Measurements from ENCODE around the gene FRMPD2. TPM values are rescaled to one million over a fixed set of nuclear protein-coding genes. Genes with fewer than 3 reads are reported as not detected.
"Not testable (repeated sequence)": the region's sequence is repeated elsewhere in the genome, so short reads cannot be mapped to it uniquely, and the experiment has no call there.

The FRMPD2 gene
- total and polyA plus RNA-seq, 2 donors (not counting 3 experiments of a cell fraction or from before 2014, with no cell fraction given): 0.42 TPM; not detected in 1

GRCh38 chr10:48224296-48224695 is 50.2 kb downstream of the FRMPD2 start:
- no peaks in the 10 kb centered on the region for H4K20me1 ChIP-seq (replicated peaks; ENCODE audit: control insufficient read depth, extremely low read depth, insufficient read depth, low read length)
- no peaks in the 10 kb centered on the region for H3K9me3 ChIP-seq (replicated peaks; ENCODE audit: control insufficient read depth, insufficient read depth, low read length)
- no peak for DNase-seq (ENCODE audit: low read depth, low spot score)
- no peak overlapping the region for H3K4me2 ChIP-seq (ENCODE audit: insufficient read depth, low read length)
- H3K4me1 ChIP-seq (ENCODE audit: control insufficient read depth, extremely low read depth, insufficient read depth, low read length): no peaks in the 10 kb centered on the region
- no peaks in the 10 kb centered on the region for H3K36me3 ChIP-seq (ENCODE audit: control insufficient read depth in 2 of 2, extremely low read depth in 1 of 2, insufficient read depth in 2 of 2, low read length in 2 of 2)
- H3K9me1 ChIP-seq (replicated peaks; ENCODE audit: control insufficient read depth, extremely low read depth, insufficient read depth, low read length): no peaks in the 10 kb centered on the region
- H3K27ac ChIP-seq (ENCODE audit: insufficient read depth, low read depth, low read length): no peak overlapping the region
- POLR2A ChIA-PET: no interaction called here
- no peak for TF ChIP-seq MYC (IDR thresholded peaks at IDR 0.05; ENCODE audit: low read depth, low read length)
- H3K79me2 ChIP-seq (ENCODE audit: control insufficient read depth, insufficient read depth, low read length): no peaks in the 10 kb centered on the region
- no peak for FAIRE-seq
- no peak overlapping the region for H2AFZ ChIP-seq (ENCODE audit: low read depth, low read length)
- no TSS peak for BruUV-seq (replicated peaks)
- peaks cover 0 to 21% of the 10 kb centered on the region in 2 experiments for H3K27me3 ChIP-seq (ENCODE audit: control insufficient read depth in 2 of 2, insufficient read depth in 2 of 2, low read length in 2 of 2)
- dilution Hi-C loops (cut with MboI; ENCODE audit: extremely low pct_ligation_motif_present, low sequenced_read_pairs) (no loop called here), intact Hi-C loops (cut with micrococcal nuclease) (no loop called here)
- H3K4me3 ChIP-seq (replicated peaks in 1 of 3; ENCODE audit: insufficient read depth in 1 of 3, low read depth in 1 of 3, low read length in 3 of 3): no peak overlapping the region
- H3K9ac ChIP-seq (replicated peaks; ENCODE audit: extremely low read depth, insufficient read depth, low read length): no peak overlapping the region
- CTCF ChIA-PET: no interaction called here

- no peak overlapping the region for H3K4me2 ChIP-seq (ENCODE audit: insufficient read depth, low read length)
- intact Hi-C loops (cut with micrococcal nuclease) (no loop called here), dilution Hi-C loops (cut with MboI; ENCODE audit: extremely low pct_ligation_motif_present, low sequenced_read_pairs) (no loop called here)
- H3K36me3 ChIP-seq (ENCODE audit: control insufficient read depth in 2 of 2, extremely low read depth in 1 of 2, insufficient read depth in 2 of 2, low read length in 2 of 2): no peaks in the 10 kb centered on the region
- DNase-seq (ENCODE audit: low read depth, low spot score) (no peak), FAIRE-seq (no peak)
- no peaks in the 10 kb centered on the region for H3K79me2 ChIP-seq (ENCODE audit: control insufficient read depth, insufficient read depth, low read length)
- no peak for TF ChIP-seq MAX (IDR thresholded peaks at IDR 0.05; ENCODE audit: insufficient read depth, insufficient read length)
- TF ChIP-seq JUN (IDR thresholded peaks at IDR 0.05; ENCODE audit: borderline replicate concordance, insufficient read depth, insufficient read length, low read depth): no peak
- no peak for TF ChIP-seq EZH2 (IDR thresholded peaks at IDR 0.05; ENCODE audit: borderline replicate concordance, low read depth, low read length, severe bottlenecking)
- no peak for TF ChIP-seq POLR2AphosphoS5 (IDR thresholded peaks at IDR 0.05; ENCODE audit: insufficient read depth, low read depth, low read length)
- no peak for TF ChIP-seq POLR2A (IDR thresholded peaks at IDR 0.05; ENCODE audit: low read depth, low read length)
- no peak for TF ChIP-seq CTCF (IDR thresholded peaks at IDR 0.05; ENCODE audit: extremely low read depth in 1 of 2, insufficient read depth in 1 of 2, low read depth in 1 of 2, low read length in 2 of 2)
- TF ChIP-seq FOS (IDR thresholded peaks at IDR 0.05; ENCODE audit: borderline replicate concordance, insufficient read depth, low read length): no peak
- TF ChIP-seq MYC (IDR thresholded peaks at IDR 0.05; ENCODE audit: low read depth, low read length): no peak
- TF ChIP-seq GATA2 (IDR thresholded peaks at IDR 0.05; ENCODE audit: insufficient read depth, insufficient read length, low read depth, low read length): no peak
- H3K27me3 ChIP-seq (ENCODE audit: control insufficient read depth in 2 of 2, insufficient read depth in 2 of 2, low read length in 2 of 2): peaks cover 0 to 7% of the 10 kb centered on the region in 2 experiments
- H3K4me3 ChIP-seq (replicated peaks in 1 of 3; ENCODE audit: insufficient read depth in 1 of 3, low read depth in 1 of 3, low read length in 3 of 3): no peak overlapping the region
- POLR2A ChIA-PET: no interaction called here
- no peaks in the 10 kb centered on the region for H4K20me1 ChIP-seq (replicated peaks; ENCODE audit: control insufficient read depth, extremely low read depth, insufficient read depth, low read length)
- no peaks in the 10 kb centered on the region for H3K9me1 ChIP-seq (replicated peaks; ENCODE audit: control insufficient read depth, extremely low read depth, insufficient read depth, low read length)
- no peaks in the 10 kb centered on the region for H3K4me1 ChIP-seq (ENCODE audit: control insufficient read depth, extremely low read depth, insufficient read depth, low read length)
- H3K9ac ChIP-seq (replicated peaks; ENCODE audit: extremely low read depth, insufficient read depth, low read length): no peak overlapping the region
- H3K27ac ChIP-seq (ENCODE audit: insufficient read depth, low read depth, low read length): no peak overlapping the region
- CTCF ChIA-PET: interaction anchor here (1.4 to 1.6 kb wide), 2 partner anchors 31 to 140 kb away, joined by 3 to 4 read pairs; no protein-coding TSS in a partner anchor
- no peak overlapping the region for H2AFZ ChIP-seq (ENCODE audit: low read depth, low read length)
- no peaks in the 10 kb centered on the region for H3K9me3 ChIP-seq (replicated peaks; ENCODE audit: control insufficient read depth, insufficient read depth, low read length)
- BruUV-seq (replicated peaks): no TSS peak
Observed at GRCh38 chr10:48221814-48222213, 52.7 kb downstream of the FRMPD2 start.

- BruUV-seq (replicated peaks); H3K4me2 ChIP-seq (ENCODE audit: insufficient read depth, low read length); H3K27ac ChIP-seq (ENCODE audit: insufficient read depth, low read depth, low read length); H3K9ac ChIP-seq (replicated peaks; ENCODE audit: extremely low read depth, insufficient read depth, low read length); H3K36me3 ChIP-seq (ENCODE audit: control insufficient read depth in 2 of 2, extremely low read depth in 1 of 2, insufficient read depth in 2 of 2, low read length in 2 of 2); H3K27me3 ChIP-seq (ENCODE audit: control insufficient read depth in 2 of 2, insufficient read depth in 2 of 2, low read length in 2 of 2); H3K4me3 ChIP-seq (replicated peaks in 1 of 3; ENCODE audit: insufficient read depth in 1 of 3, low read depth in 1 of 3, low read length in 3 of 3); FAIRE-seq; H3K79me2 ChIP-seq (ENCODE audit: control insufficient read depth, insufficient read depth, low read length); DNase-seq (ENCODE audit: low read depth, low spot score); H3K9me1 ChIP-seq (replicated peaks; ENCODE audit: control insufficient read depth, extremely low read depth, insufficient read depth, low read length); H2AFZ ChIP-seq (ENCODE audit: low read depth, low read length); H3K9me3 ChIP-seq (replicated peaks; ENCODE audit: control insufficient read depth, insufficient read depth, low read length); intact Hi-C loops (cut with micrococcal nuclease); H3K4me1 ChIP-seq (ENCODE audit: control insufficient read depth, extremely low read depth, insufficient read depth, low read length); POLR2A ChIA-PET; dilution Hi-C loops (cut with MboI; ENCODE audit: extremely low pct_ligation_motif_present, low sequenced_read_pairs); H4K20me1 ChIP-seq (replicated peaks; ENCODE audit: control insufficient read depth, extremely low read depth, insufficient read depth, low read length): not testable (repeated sequence)
- CTCF ChIA-PET: interaction anchor here (1.4 to 1.6 kb wide), 2 partner anchors 32 to 141 kb away, joined by 3 to 4 read pairs; no protein-coding TSS in a partner anchor
Observed at GRCh38 chr10:48221031-48221430, 53.5 kb downstream of the FRMPD2 start.

All from endothelial cell of umbilical vein (primary cell).